ENCODE results near the gene ADRM1.

ADRM1 gene

DNA sequence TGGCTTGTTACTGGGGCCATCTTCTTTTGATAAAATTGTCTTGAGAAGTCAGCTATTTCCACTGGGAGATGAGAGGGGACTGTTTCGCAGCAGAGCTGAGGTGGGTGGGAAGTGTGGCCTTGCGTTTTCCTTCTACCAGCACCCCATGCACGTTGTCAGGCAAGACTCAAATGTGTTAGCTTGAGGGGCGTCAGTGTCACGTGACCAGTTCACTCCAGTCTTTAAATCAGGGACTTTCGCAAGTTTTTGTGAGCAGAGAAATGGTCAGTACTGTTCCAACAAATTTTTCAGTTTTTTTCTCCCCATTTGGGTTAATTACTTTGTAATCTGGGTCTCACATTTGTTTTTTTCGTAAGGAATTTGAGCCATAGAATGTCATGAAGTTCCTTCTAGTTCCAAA lies 20.7 kb upstream of the ADRM1 start:
- Histone ChIP-seq H3K4me3 (ENCODE audit: low read length) (no peak overlapping the region), H3K9me3 (ENCODE audit: control insufficient read depth, low read length) (no peaks in the 10 kb centered on the region), H3K27me3 (ENCODE audit: control insufficient read depth, insufficient read depth, low read length) (no peaks in the 10 kb centered on the region), H3K9ac (ENCODE audit: low read length) (no peak overlapping the region), H3K36me3 (ENCODE audit: control insufficient read depth, insufficient read depth, low read length) (peaks cover 9% of the 10 kb centered on the region), H3K4me1 (ENCODE audit: control insufficient read depth, insufficient read depth, low read length) (no peaks in the 10 kb centered on the region)

DNA sequence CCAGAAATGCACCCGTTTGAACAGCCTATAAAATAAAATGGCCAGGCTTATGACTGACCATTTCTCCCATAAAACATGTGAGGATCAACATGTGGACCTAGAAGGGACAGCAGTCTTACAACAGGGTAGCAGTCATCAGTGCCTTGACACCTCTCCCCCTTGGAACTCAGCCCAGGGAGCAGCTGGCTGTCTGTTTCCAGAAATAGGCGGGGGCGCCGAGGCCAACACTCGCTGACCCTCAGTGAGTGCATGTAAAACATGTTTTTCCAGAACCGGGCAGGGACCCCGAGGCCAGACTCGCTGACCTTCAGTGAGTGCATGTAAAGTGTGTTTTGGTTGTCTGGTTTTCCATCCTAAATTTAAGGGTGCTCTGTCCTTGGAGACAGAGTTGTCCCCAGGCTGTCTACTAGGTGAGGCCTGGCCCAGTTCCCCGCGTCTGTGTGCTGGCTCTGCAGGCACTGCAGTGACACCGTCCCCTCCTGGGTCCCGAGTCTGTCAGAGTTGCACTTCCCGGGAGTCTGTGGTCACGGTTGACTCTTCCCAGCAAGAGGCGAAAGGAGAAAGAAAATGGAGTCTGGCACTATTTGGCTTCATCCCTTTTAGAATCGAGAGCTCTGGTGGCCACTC lies 19.8 kb upstream of the ADRM1 start:
- H3K4me3 ChIP-seq (ENCODE audit: low read length), result no peak overlapping the region
- peaks cover 9% of the 10 kb centered on the region for H3K36me3 ChIP-seq (ENCODE audit: control insufficient read depth, insufficient read depth, low read length)
- H3K4me1 ChIP-seq (ENCODE audit: control insufficient read depth, insufficient read depth, low read length), result peaks cover 2% of the 10 kb centered on the region
- no peaks in the 10 kb centered on the region for H3K27me3 ChIP-seq (ENCODE audit: control insufficient read depth, insufficient read depth, low read length)
- H3K9ac ChIP-seq (ENCODE audit: low read length), result no peak overlapping the region
- no peaks in the 10 kb centered on the region for H3K9me3 ChIP-seq (ENCODE audit: control insufficient read depth, low read length)

DNA sequence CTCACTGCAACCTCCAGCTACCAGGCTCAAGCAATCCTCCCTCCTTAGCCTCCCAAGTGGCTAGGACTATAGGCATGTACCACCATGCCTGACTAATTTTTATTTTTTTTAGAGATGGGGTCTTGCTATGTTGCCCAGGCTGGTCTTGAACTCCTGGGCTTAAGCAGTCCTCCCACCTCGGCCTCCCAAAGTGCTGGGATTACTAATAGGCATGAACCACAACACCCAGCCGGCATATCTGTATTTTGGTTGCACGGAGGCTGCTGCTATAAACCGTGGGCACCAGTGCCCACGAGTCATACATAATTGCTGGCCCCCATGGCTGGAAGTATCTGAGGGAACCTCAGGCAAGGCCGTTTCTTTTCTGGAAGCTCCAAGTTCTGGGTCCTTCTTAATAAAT lies 18.3 kb upstream of the ADRM1 start:
- H3K27me3 ChIP-seq (ENCODE audit: control insufficient read depth, insufficient read depth, low read length), result no peaks in the 10 kb centered on the region
- no peak overlapping the region for H3K4me3 ChIP-seq (ENCODE audit: low read length)
- H3K9me3 ChIP-seq (ENCODE audit: control insufficient read depth, low read length), result no peaks in the 10 kb centered on the region
- no peak overlapping the region for H3K9ac ChIP-seq (ENCODE audit: low read length)
- H3K36me3 ChIP-seq (ENCODE audit: control insufficient read depth, insufficient read depth, low read length), result peaks cover 9% of the 10 kb centered on the region
- H3K4me1 ChIP-seq (ENCODE audit: control insufficient read depth, insufficient read depth, low read length), result peaks cover 3% of the 10 kb centered on the region

DNA sequence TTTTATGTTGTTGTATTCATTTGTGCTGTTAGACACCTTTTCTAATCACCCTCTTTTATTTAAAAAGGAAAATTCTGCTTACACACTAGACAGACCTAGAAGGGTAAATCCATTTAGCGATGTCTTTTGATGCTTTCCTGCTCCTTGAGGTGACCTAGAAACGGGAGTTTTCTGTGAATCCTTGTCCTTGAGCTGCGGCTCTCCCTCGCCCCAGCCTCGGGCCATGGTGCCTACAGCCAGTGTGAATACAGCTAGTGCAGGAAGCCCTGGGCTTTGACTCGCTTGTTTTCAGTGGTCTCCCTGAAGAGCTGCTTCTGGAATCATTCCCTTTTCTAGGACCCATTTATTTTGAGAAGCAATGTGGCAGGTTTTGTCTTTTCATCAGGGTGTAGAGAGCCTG lies 17.6 kb upstream of the ADRM1 start:
- Histone ChIP-seq H3K9ac (ENCODE audit: low read length) (no peak overlapping the region), H3K27me3 (ENCODE audit: control insufficient read depth, insufficient read depth, low read length) (no peaks in the 10 kb centered on the region), H3K4me3 (ENCODE audit: low read length) (no peak overlapping the region), H3K9me3 (ENCODE audit: control insufficient read depth, low read length) (no peaks in the 10 kb centered on the region), H3K36me3 (ENCODE audit: control insufficient read depth, insufficient read depth, low read length) (peaks cover 9% of the 10 kb centered on the region), H3K4me1 (ENCODE audit: control insufficient read depth, insufficient read depth, low read length) (peaks cover 3% of the 10 kb centered on the region)

DNA sequence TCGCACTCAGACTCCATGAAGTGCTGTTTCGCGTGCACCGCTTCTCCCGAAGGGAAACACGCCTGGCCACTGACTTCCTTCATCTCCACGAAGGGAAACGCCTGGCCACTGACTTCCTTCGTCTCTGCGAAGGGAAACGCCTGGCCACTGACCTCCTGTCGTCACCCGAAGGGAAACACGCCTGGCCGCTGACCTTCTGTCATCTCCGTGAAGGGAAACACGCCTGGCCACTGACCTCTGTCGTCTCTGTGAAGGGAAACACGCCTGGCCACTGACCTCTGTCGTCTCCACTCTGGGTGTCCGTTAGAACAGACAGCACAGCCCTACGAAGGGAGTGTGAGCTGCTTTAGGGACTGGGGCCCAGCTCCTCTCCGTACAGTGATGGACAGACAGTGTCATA lies 17.1 kb upstream of the ADRM1 start:
- no peaks in the 10 kb centered on the region for H3K9me3 ChIP-seq (ENCODE audit: control insufficient read depth, low read length)
- H3K9ac ChIP-seq (ENCODE audit: low read length), result no peak overlapping the region
- no peak overlapping the region for H3K4me3 ChIP-seq (ENCODE audit: low read length)
- peaks cover 3% of the 10 kb centered on the region for H3K4me1 ChIP-seq (ENCODE audit: control insufficient read depth, insufficient read depth, low read length)
- H3K36me3 ChIP-seq (ENCODE audit: control insufficient read depth, insufficient read depth, low read length), result peaks cover 8% of the 10 kb centered on the region
- no peaks in the 10 kb centered on the region for H3K27me3 ChIP-seq (ENCODE audit: control insufficient read depth, insufficient read depth, low read length)

DNA sequence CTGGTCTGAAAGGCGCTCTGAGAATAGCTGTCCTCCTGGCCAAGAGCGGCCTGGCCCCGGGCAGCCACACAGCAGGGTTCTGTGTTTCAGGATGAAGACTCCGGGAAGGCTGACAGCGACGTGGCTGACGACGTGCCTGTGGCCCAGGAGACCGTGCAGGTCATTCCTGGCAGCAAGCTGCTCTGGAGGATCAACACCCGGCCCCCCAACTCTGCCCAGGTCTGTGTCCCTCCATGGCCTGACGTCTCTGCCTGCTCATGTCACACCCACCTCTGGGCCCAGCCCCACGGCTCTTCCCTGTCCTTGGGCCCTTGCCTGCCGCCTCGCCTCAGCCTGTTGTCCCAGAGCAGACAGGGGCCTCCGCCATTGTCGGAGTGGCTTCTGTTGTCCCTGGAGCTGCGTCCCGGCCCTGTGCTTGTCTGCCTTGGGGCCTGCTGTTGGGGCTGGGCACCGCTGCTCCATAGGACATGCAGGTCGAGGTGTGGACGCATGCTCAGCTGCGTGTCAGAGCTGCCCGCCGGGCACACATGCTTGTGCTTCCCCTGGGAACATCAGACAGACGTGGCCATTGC lies 16.2 kb upstream of the ADRM1 start:
- H3K36me3 ChIP-seq (ENCODE audit: control insufficient read depth, insufficient read depth, low read length), result no peaks in the 10 kb centered on the region

DNA sequence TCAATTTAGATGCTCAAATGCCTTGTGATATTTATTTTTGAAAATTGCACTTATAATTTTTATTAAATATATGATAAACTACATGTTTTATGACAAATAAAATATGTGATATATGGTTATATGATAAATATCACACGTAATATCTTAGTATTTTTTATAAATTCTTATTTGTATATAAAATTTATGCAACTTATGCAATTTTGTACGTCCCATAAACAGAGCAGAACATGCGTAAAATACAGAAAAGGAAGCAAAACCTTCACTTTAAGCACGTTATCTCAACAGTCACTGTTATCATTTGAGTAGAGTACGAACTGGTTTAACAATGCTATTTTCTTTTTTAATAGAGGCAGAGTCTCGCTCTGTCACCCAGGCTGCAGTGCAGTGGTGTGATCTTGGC lies 15.7 kb upstream of the ADRM1 start:
- H3K9me3 ChIP-seq (ENCODE audit: control insufficient read depth, low read length), result no peaks in the 10 kb centered on the region
- H3K27me3 ChIP-seq (ENCODE audit: control insufficient read depth, insufficient read depth, low read length), result no peaks in the 10 kb centered on the region
- no peaks in the 10 kb centered on the region for H3K36me3 ChIP-seq (ENCODE audit: control insufficient read depth, insufficient read depth, low read length)
- H3K4me3 ChIP-seq (ENCODE audit: low read length), result no peak overlapping the region
- H3K4me1 ChIP-seq (ENCODE audit: control insufficient read depth, insufficient read depth, low read length), result peaks cover 3% of the 10 kb centered on the region
- no peak overlapping the region for H3K9ac ChIP-seq (ENCODE audit: low read length)

More for the DNA sequence above, 16.2 kb upstream of the ADRM1 start:
- Histone ChIP-seq H3K4me1 (ENCODE audit: control insufficient read depth, insufficient read depth, low read length) (peaks cover 3% of the 10 kb centered on the region), H3K27me3 (ENCODE audit: control insufficient read depth, insufficient read depth, low read length) (no peaks in the 10 kb centered on the region), H3K9ac (ENCODE audit: low read length) (no peak overlapping the region), H3K9me3 (ENCODE audit: control insufficient read depth, low read length) (no peaks in the 10 kb centered on the region), H3K4me3 (ENCODE audit: low read length) (no peak overlapping the region)

DNA sequence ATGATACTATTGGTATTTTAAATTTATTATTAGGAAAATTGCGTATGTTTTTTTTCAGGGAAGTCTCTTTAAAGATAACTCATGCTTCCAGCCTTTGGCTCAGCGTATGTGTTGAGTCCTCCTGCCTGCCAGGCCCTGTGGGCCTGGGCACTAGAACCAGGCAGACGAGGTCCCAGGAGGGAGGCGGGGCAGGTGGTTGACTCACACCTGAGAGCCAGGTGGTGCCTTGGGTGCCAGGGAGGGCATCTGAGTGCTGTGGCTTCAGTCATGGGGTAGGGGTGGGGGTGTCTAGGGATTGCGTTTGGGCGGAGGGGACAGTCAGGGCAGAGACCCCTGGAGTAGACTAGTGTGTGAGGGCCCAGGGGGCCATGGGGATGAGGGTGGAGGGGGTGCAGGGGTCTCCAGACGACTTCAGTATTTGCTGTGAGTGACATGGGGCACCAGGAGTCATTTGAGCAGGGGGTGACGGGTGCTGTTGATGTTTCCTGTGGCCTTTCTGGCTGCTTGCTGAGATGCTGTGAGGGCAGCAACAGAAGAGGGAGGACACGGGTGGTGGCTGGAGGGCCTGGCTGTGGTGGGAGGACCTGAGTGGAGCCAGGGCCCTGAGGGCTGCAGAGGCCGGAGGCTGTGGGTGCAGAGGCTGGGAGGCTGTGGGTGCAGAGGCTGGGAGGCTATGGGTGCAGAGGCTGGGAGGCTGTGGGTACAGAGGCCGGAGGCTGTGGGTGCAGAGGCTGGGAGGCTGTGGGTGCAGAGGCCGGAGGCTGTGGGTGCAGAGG lies 14.8 kb upstream of the ADRM1 start:
- H3K9ac ChIP-seq (ENCODE audit: low read length), result no peak overlapping the region
- no peaks in the 10 kb centered on the region for H3K36me3 ChIP-seq (ENCODE audit: control insufficient read depth, insufficient read depth, low read length)

DNA sequence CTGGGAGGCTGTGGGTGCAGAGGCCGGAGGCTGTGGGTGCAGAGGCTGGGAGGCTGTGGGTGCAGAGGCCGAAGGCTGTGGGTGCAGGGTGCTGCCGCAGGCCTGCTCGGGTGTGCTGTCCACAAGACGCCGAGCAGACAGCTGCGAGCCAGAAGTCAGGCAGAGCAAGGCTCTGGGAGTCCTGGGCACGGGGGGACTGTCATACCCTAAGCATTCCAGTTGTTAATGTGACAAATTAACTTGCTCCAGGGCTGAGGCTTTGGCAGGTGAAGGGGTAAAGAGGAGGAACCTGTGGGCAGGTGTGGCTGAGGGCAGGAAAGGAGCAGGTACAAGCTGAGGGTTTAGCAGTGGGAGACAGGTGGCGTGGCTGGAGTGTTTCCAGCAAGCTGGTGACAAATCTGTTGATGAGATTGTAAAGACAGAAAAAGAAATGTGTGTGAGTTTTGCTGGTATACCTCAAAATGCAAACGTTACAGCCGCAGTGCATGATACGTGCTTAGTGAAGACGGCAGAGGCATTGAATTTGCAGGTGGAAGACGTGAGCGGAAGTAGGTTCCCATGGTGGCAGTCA lies 14.2 kb upstream of the ADRM1 start:
- Histone ChIP-seq H3K9me3 (ENCODE audit: control insufficient read depth, low read length) (no peaks in the 10 kb centered on the region), H3K27me3 (ENCODE audit: control insufficient read depth, insufficient read depth, low read length) (no peaks in the 10 kb centered on the region), H3K9ac (ENCODE audit: low read length) (no peak overlapping the region), H3K4me1 (ENCODE audit: control insufficient read depth, insufficient read depth, low read length) (peaks cover 3% of the 10 kb centered on the region), H3K36me3 (ENCODE audit: control insufficient read depth, insufficient read depth, low read length) (no peaks in the 10 kb centered on the region), H3K4me3 (ENCODE audit: low read length) (no peak overlapping the region)

More for the DNA sequence above, 14.8 kb upstream of the ADRM1 start:
- Histone ChIP-seq H3K4me3 (ENCODE audit: low read length) (no peak overlapping the region), H3K27me3 (ENCODE audit: control insufficient read depth, insufficient read depth, low read length) (no peaks in the 10 kb centered on the region), H3K4me1 (ENCODE audit: control insufficient read depth, insufficient read depth, low read length) (peaks cover 3% of the 10 kb centered on the region), H3K9me3 (ENCODE audit: control insufficient read depth, low read length) (no peaks in the 10 kb centered on the region)

DNA sequence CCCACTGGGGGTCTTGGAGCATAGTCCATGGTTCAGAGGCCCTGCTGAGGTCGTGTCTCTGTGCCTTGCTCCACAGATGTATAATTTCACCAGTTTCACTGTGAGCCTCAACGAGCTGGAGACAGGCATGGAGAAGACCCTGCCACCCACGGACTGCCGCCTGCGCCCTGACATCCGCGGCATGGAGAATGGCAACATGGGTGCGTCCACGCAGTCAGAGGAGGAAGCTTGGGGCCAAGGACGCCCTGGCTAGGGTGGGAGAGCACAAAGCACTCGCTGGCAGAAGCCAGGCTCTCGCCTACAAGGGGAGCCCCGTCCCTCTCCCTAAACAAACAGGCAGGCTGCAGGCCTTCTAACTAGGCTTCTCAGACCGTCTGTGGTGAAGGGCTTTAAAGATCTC lies 13.7 kb upstream of the ADRM1 start:
- no peaks in the 10 kb centered on the region for H3K36me3 ChIP-seq (ENCODE audit: control insufficient read depth, insufficient read depth, low read length)
- H3K4me3 ChIP-seq (ENCODE audit: low read length), result no peak overlapping the region
- H3K27me3 ChIP-seq (ENCODE audit: control insufficient read depth, insufficient read depth, low read length), result no peaks in the 10 kb centered on the region
- no peak overlapping the region for H3K9ac ChIP-seq (ENCODE audit: low read length)
- H3K4me1 ChIP-seq (ENCODE audit: control insufficient read depth, insufficient read depth, low read length), result peaks cover 3% of the 10 kb centered on the region
- no peaks in the 10 kb centered on the region for H3K9me3 ChIP-seq (ENCODE audit: control insufficient read depth, low read length)

DNA sequence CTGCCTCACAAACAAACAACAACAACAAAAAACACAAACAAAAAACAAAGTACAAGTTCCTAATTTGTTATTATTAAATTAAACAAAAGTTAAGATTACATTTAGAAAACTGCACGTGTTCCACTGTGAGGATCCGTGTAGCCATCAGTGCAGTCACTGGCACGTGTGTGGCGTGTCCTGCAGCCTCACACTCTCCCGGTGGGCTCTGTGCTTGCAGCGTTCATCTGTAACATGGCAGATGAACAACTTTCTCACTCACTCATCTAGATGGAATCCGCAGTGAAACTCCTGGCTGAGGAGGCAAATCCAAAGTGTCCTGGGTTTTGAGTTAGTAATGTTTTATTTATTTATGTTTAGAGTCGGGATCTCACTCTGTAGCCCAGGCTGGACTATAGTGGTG lies 12.9 kb upstream of the ADRM1 start:
- H3K36me3 ChIP-seq (ENCODE audit: control insufficient read depth, insufficient read depth, low read length), result no peaks in the 10 kb centered on the region
- no peaks in the 10 kb centered on the region for H3K27me3 ChIP-seq (ENCODE audit: control insufficient read depth, insufficient read depth, low read length)
- peaks cover 3% of the 10 kb centered on the region for H3K4me1 ChIP-seq (ENCODE audit: control insufficient read depth, insufficient read depth, low read length)
- no peaks in the 10 kb centered on the region for H3K9me3 ChIP-seq (ENCODE audit: control insufficient read depth, low read length)
- H3K9ac ChIP-seq (ENCODE audit: low read length), result no peak overlapping the region
- H3K4me3 ChIP-seq (ENCODE audit: low read length), result no peak overlapping the region

Data from mucosa of stomach (tissue), 1 donor.